Epidermal melanocyte (primary cell): ENCODE data around the gene DHTKD1.
"Not testable (repeated sequence)": the region's sequence is repeated elsewhere in the genome, so short reads cannot be mapped to it uniquely, and the experiment has no call there.

ENCODE experiments used
- DNase-seq: peaks from one replicate; pipeline ENCODE4 v3.0.0; 2011; ENCODE audit warnings: low spot score; ENCODE audit not compliant: insufficient read length

DHTKD1 gene

GRCh38 chr10:12067336-12067735, 1.4 kb upstream of the DHTKD1 start:
- no peak for DNase-seq

- not testable (repeated sequence) for DNase-seq
Observed at GRCh38 chr10:12071441-12071840, 2.7 kb downstream of the DHTKD1 start.

- no peak for DNase-seq
Observed at GRCh38 chr10:12073526-12073925, 4.8 kb downstream of the DHTKD1 start.

GRCh38 chr10:12077580-12078180, 8.9 kb downstream of the DHTKD1 start:
- no peak for DNase-seq

GRCh38 chr10:12081470-12081869, 12.7 kb downstream of the DHTKD1 start:
- DNase-seq: no peak

- no peak for DNase-seq
Observed at GRCh38 chr10:12081879-12082557, 13.3 kb downstream of the DHTKD1 start.

- no peak for DNase-seq
Observed at GRCh38 chr10:12088919-12089318, 20.2 kb downstream of the DHTKD1 start.

GRCh38 chr10:12091421-12091820, 22.7 kb downstream of the DHTKD1 start:
- DNase-seq: no peak

GRCh38 chr10:12097361-12097760, 28.6 kb downstream of the DHTKD1 start:
- not testable (repeated sequence) for DNase-seq

- no peak for DNase-seq
Observed at GRCh38 chr10:12097791-12098190, 29.0 kb downstream of the DHTKD1 start.

GRCh38 chr10:12098966-12099365, 30.2 kb downstream of the DHTKD1 start:
- no peak for DNase-seq

- DNase-seq: no peak
Observed at GRCh38 chr10:12103802-12104201, 35.0 kb downstream of the DHTKD1 start.

GRCh38 chr10:12107781-12108180, 39.0 kb downstream of the DHTKD1 start:
- DNase-seq: no peak

GRCh38 chr10:12109286-12109685, 40.5 kb downstream of the DHTKD1 start:
- no peak for DNase-seq

GRCh38 chr10:12111528-12111927, 42.8 kb downstream of the DHTKD1 start:
- DNase-seq: no peak

GRCh38 chr10:12113627-12114026, 44.9 kb downstream of the DHTKD1 start:
- no peak for DNase-seq

- no peak for DNase-seq
Observed at GRCh38 chr10:12121673-12122072, 52.9 kb downstream of the DHTKD1 start.

- DNase-seq: peak; percentile 96
Observed at GRCh38 chr10:12129222-12130111, 60.7 kb downstream of the DHTKD1 start, which contains the start of gene SEC61A2. SEC61A2 (plus strand) TSS chr10:12129677; CDS start chr10:12129788, 111 bp downstream.

- DNase-seq: peak; percentile 29
Observed at GRCh38 chr10:12130237-12130872, 61.6 kb downstream of the DHTKD1 start.

- DNase-seq: no peak
Observed at GRCh38 chr10:12135631-12136030, 66.9 kb downstream of the DHTKD1 start.

- no peak for DNase-seq
Observed at GRCh38 chr10:12140038-12140437, 71.3 kb downstream of the DHTKD1 start.

- DNase-seq: no peak
Observed at GRCh38 chr10:12144538-12144937, 75.8 kb downstream of the DHTKD1 start.
